ENCODE results near the gene ZNRF3.

GRCh38 chr22:29003552-29003951 lies 120.2 kb downstream of the ZNRF3 start:
- TF ChIP-seq CTCF (IDR thresholded peaks at IDR 0.05; ENCODE audit: insufficient read depth, low read length, poor library complexity, severe bottlenecking), result no peak
- no peak for TF ChIP-seq EZH2phosphoT487 (conservative IDR thresholded peaks at IDR 0.05; ENCODE audit: low read length)

Data from SU-DHL-6 (cell line).